HG02798 (cell line): ENCODE measurements around the gene NEMP1.
A peak's percentile ranks its signal among the peaks of the same experiment; 100 is the strongest.
"Not testable (repeated sequence)": the region's sequence is repeated elsewhere in the genome, so short reads cannot be mapped to it uniquely, and the experiment has no call there.

ENCODE experiments used
- ATAC-seq: cut with Tn5 transposase; IDR thresholded peaks from one replicate; pipeline ENCODE4 v1.9.1; 2021; ENCODE audit warnings: mild to moderate bottlenecking; ENCODE audit not compliant: unreplicated experiment, poor library complexity

The NEMP1 gene, protein sequence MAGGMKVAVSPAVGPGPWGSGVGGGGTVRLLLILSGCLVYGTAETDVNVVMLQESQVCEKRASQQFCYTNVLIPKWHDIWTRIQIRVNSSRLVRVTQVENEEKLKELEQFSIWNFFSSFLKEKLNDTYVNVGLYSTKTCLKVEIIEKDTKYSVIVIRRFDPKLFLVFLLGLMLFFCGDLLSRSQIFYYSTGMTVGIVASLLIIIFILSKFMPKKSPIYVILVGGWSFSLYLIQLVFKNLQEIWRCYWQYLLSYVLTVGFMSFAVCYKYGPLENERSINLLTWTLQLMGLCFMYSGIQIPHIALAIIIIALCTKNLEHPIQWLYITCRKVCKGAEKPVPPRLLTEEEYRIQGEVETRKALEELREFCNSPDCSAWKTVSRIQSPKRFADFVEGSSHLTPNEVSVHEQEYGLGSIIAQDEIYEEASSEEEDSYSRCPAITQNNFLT

GRCh38 chr12:57078519-57079404 is at the start of gene NEMP1:
Gene NEMP1 (minus strand): TSS chr12:57078791. CDS start chr12:57078745, 46 bp downstream.
- peak; percentile 98 for ATAC-seq

DNA sequence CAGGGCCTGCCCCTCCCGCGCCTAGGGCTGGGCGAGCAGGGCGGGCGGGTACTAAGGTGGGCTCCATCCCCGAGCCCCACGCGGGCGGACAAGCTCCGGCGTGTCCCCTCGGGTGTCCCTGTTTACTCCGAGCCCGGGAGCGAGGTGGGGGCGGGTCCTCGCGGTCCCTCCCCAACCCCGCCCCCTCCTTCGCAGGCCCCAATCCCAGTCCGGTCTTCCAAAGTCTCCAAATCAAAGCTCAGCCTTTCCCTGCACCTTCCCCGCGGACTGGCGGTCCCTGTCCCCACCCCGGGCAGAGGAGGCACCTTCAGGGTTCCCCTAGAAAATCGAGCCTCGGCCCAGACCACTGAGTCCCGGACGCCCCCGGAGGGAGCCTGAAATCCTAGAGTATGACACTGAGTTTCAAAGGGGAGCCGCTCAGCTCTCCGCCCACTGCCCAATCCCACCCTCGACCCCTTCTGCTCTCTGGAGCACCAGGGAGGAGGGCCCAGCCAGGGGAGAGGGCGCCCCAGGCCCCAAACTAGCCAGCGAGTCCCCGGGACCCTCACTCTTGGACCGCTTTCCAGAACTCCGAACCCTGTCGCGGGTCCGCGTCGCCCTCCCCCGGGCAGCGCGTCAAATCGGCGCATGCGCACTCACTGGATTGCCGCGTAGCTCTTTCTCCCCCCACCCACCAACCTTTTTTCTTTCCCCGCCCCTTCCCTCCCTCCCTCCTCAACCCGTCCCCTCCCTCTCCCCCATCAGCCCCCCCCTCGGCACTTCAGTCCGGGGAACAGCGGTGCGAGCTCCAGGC is 49.3 kb upstream of the NEMP1 start, which contains the start of gene LRP1:
Gene LRP1 (plus strand): TSS at position 758 of the 793 bp plus-strand sequence. CDS start 482 bp downstream, outside the sequence.
- ATAC-seq = peak; percentile 47

DNA sequence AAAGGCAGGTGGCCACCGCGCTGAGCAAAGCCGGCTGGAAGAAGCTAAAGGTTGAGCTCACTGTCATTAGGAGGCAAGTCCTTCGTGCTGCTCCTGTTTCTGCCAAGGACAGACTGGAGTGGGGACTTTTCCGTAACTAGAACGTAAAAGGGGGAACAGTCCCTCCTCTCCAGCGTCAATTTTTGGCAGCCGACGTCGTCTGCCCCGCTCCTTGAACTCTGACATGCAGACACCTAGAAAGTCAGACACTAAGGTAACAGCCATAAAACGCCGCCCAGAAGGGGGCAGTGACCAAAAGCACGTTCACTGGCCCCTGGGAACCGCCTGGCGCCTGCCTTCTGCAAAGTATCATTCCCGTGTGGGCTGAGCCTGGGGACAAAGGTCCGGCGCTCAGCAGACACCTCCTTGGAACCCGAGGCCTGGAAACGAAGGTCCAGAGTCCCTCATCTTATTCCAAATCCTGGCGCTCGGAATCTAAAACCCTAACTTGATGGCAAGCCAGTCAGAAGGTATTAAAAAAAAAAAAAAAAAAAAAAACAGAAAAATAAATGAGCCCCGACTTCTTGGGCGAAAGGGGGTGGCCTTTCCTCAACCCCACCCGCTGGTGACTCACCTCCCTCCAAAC is 48.6 kb upstream of the NEMP1 start:
- no peak for ATAC-seq

- no peak for ATAC-seq
These were observed 48.0 kb upstream of the NEMP1 start for GRCh38 chr12:57126561-57126960.

GRCh38 chr12:57126061-57126460 is 47.5 kb upstream of the NEMP1 start:
- no peak for ATAC-seq

DNA sequence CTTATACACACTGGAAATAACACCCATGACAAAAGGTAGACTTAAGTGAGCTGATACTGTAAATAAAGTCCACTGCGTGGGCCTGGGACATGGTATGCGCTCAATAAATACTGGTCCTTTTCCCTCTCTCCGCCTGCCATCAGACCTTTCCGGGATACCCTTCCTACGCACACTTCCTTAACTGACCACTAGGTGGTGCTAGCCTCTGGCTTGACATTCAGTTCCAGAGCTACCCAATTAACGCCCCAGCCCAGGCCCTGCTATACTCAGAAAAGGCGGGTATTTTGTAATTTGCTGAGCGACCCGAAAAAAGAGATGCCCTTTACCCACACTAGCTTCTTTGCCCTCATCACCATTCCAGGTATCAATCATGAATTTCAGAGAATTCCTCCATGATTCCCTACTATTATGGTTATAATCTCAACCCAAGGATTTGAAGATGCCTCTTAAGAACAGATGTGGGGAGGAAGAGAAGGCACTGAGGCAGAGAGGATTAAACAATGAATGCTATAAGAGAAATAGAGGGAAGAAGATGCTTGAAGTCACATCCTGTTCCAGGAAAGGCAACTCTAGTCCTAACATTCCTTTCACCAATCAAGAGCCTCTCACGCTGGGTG is 45.8 kb upstream of the NEMP1 start:
- ATAC-seq = peak; percentile 65

DNA sequence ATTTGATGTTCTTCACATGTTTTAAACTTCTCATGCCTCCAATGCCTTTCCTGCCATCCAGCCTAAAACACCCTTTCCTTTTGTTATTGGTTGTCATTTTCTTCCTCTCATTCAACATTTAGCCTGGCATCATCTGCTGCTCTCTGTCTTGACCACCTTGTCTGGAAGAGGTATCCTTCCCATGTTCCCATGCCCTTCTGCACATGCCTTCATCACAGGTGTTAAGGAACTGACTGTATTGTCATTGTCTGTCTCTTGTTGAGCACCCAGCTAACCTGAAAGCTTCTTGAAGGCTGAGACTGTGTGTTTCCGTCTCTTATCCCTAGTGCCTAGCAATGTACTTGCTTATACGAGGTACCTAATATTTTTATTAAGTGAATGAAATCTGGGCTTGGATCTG is 45.2 kb upstream of the NEMP1 start:
- ATAC-seq = no peak

GRCh38 chr12:57120718-57121117 is 42.1 kb upstream of the NEMP1 start:
- ATAC-seq = not testable (repeated sequence)

DNA sequence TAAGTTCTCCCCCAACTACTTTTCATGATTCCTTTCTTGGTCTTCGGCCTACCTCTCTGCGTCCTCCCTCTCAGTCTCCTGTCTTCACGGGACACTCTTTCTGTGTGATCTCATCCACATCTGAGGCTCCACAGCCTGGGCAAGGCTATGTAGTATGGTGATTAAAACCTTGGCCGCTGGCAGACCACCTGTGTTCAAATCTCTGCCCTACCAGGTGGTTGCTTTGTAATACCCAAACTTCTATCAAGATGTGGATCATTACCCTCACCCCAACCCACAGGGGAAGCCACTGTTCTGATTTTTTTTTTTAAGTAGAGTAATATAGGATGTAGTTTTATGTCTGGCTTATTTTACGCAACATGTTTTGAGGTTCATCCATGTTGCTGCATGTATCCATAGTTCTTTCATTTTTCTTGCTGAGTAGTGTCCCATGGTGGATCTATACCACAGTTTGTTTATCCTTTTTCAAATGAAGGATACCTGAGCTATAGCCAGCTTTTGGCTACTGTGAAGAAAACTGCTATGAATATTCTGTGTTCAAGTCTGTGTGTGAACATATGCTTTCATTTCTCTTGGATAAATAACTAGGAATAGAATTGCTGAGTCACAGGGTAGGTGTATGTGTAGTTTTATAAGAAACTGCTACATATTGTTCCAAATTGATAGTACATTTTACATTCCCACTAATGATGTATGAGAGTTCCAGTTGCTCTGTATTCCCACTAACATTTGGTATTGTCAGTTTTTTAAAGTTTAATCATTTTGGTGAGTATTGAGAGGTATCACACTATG is 40.9 kb upstream of the NEMP1 start:
- ATAC-seq = no peak

- ATAC-seq = no peak
These were observed 40.2 kb upstream of the NEMP1 start for GRCh38 chr12:57118711-57119271.

GRCh38 chr12:57116580-57117281 is 38.1 kb upstream of the NEMP1 start:
- ATAC-seq = no peak

DNA sequence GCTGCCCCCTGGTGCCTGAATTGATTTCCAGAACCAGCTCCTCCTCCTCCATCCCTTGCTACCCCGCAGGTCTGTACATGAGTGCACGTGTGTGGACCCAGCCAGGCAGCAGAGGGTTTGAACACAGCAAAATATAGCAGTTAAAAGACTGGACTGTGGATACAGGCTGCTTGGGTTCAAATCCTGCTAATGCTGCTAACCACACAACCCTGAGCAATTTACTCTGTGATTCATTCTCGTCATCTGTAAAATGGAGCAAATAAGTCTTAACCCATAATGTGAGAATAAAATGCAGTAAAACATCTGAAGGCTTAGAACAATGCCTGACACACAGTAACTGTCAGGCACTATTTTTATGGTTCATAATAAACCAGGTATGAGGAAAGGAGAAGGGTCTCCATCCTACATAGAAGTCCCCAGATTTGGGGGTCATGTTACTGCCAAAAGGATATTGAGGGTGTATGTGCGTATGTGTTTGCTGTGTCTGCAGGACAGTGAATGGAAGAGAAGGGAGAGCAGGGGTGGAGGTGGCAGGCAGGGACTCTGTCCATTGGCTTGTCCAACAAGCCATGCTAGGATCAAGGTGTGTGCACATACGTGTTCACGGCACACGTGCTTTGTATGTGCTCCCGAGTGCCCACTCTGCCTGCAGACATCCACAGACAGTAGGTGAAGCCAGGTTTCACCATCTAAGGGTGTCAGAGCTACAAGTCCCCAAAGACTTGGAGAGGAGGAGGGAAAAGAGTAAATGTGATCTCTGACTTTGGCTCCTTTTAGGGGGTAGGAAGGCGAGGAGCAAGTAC is 34.1 kb upstream of the NEMP1 start:
- ATAC-seq = no peak

- peak; percentile 55 for ATAC-seq
These were observed 32.6 kb upstream of the NEMP1 start, which contains the start of gene STAT6 for GRCh38 chr12:57111031-57111734. Gene STAT6 (minus strand): TSS chr12:57111362. CDS start chr12:57108278, 3,084 bp downstream.

- peak; percentile 46 for ATAC-seq
These were observed 31.8 kb upstream of the NEMP1 start for GRCh38 chr12:57110104-57111030.
